Caco-2 (cell line): ENCODE measurements around the gene DDX42. TPM values are rescaled to one million over a fixed set of nuclear protein-coding genes. Genes with fewer than 3 reads are reported as not detected.

Experiments
- BruUV-seq: library from RNA; stranded (reverse); fragments of 400-500 nt; replicated peaks from 2 replicates; lab custom pipeline; 2021; lab: Mats Ljungman, UMichigan
- CTCF ChIA-PET: fragments of 300-600 bp; sonication (Branson Sonifier 250); formaldehyde crosslinking; loops from one replicate; lab custom pipeline; 2022; ENCODE audit warnings: antibody characterized with exemption; lab: Charles Lee
- POLR2A ChIA-PET: fragments of 300-600 bp; sonication (Branson Sonifier 250); formaldehyde crosslinking; loops from one replicate; lab custom pipeline; 2022; ENCODE audit warnings: antibody characterized with exemption; lab: Charles Lee
- DNase-seq, 2 experiments: peaks; one replicate each; pipeline versions ENCODE4 v3.0.0 to v3.0.0-alpha.2; 2020 to 2022
- H3K27me3 ChIP-seq: replicated peaks from 2 replicates; pipeline ENCODE4 v1.6.0; 2011; ENCODE audit warnings: low read length; ENCODE audit not compliant: control insufficient read depth, insufficient read depth
- H3K36me3 ChIP-seq: 2 replicates; pipeline ENCODE4 v1.5.1; 2011; ENCODE audit warnings: low read length; ENCODE audit not compliant: control insufficient read depth, insufficient read depth
- H3K4me1 ChIP-seq: fragments of 250-450 bp; sonication (Bioruptor Pico); 2 replicates; pipeline ENCODE4 v1.5.1; 2020; ENCODE audit warnings: mild to moderate bottlenecking
- H3K4me3 ChIP-seq: 2 replicates; pipeline ENCODE4 v1.5.1; 2011; ENCODE audit warnings: low read depth, mild to moderate bottlenecking, control low read depth, low read length
- H3K9me3 ChIP-seq: fragments of 250-450 bp; sonication (Bioruptor Pico); 2 replicates; pipeline ENCODE4 v1.5.1; 2020; ENCODE audit warnings: mild to moderate bottlenecking, moderate library complexity
- H3K27ac Mint-ChIP-seq: one replicate; pipeline ENCODE4 v1.8.0; 2022; ENCODE audit warnings: mixed read lengths; ENCODE audit not compliant: unreplicated experiment
- H3K27me3 Mint-ChIP-seq: one replicate; pipeline ENCODE4 v1.8.0; 2022; ENCODE audit warnings: mixed read lengths; ENCODE audit not compliant: insufficient read depth, unreplicated experiment
- H3K36me3 Mint-ChIP-seq: one replicate; pipeline ENCODE4 v1.8.0; 2022; ENCODE audit warnings: mild to moderate bottlenecking, mixed read lengths; ENCODE audit not compliant: insufficient read depth, unreplicated experiment
- H3K4me1 Mint-ChIP-seq: one replicate; pipeline ENCODE4 v1.8.0; 2022; ENCODE audit warnings: low read depth, mixed read lengths; ENCODE audit not compliant: unreplicated experiment
- H3K4me3 Mint-ChIP-seq: one replicate; pipeline ENCODE4 v1.8.0; 2022; ENCODE audit warnings: mild to moderate bottlenecking, moderate library complexity, mixed read lengths; ENCODE audit not compliant: unreplicated experiment
- H3K9me3 Mint-ChIP-seq: one replicate; pipeline ENCODE4 v1.8.0; 2022; ENCODE audit warnings: mixed read lengths; ENCODE audit not compliant: unreplicated experiment
- intact Hi-C: fragments of 100-400 bp; cut with micrococcal nuclease; formaldehyde crosslinking; loops from one replicate; pipeline ENCODE4 v1.10.0; 2022; ENCODE audit not compliant: unreplicated experiment
- total RNA-seq: library from RNA; stranded (reverse); gene quantifications from 2 replicates; pipeline ENCODE4 v1.2.3, GENCODE V29; 2022
- TF ChIP-seq, protein P1 (sequence below), 2 experiments: fragments of 200-600 bp in 1 of 2; IDR thresholded peaks; 1 replicate in 1 of 2; 2 replicates in 1 of 2; pipeline versions ENCODE4 v1.5.1 to v1.8.0; 2011 to 2022; ENCODE audit warnings: antibody characterized with exemption in 1 of 2, control low read depth in 1 of 2, inconsistent platforms in 1 of 2, low read depth in 1 of 2, low read length in 1 of 2, mild to moderate bottlenecking in 1 of 2, moderate library complexity in 1 of 2; ENCODE audit not compliant: insufficient read depth in 1 of 2, severe bottlenecking in 1 of 2, unreplicated experiment in 1 of 2

DDX42 gene
- total RNA-seq, 1 experiment from 2014 or later = 183 TPM

DNA sequence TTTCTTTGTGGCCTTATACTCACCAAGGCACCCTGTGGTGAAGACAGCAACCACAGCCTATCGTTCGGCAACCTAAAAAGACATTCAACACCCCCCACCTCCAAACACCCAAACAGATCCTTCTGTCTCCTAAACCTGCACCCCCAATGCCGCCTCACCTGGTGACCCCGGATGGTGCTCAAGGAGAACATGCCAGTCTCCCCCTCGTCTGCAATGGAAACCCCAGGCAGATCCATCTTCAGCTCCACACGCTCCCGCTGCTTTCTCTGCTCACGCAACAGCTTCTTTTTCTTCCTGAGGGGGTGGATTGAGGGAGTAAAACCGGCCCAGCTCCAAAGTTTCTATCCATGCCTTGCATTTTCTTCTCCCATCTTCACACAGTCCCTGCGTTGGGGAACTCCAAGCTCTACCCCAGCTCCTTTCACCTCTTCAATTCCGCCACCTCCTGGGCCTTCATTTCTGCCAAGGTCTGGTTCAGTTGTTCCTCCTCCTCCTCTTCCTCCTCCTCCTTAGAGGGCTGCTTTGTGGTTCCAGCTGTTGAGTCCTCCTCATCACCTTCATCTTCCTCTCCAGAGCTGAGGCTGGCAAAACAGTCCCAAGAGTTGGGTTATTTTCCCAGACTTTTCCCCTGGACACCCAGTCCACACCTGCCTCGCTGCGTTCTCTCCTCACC is 49.8 kb downstream of the DDX42 start:
- CTCF ChIA-PET = no interaction called here
- H3K27ac Mint-ChIP-seq = peak overlapping the region; percentile 19
- POLR2A ChIA-PET = interaction anchor here (0.7 kb wide), 1 partner anchor 11 kb away, joined by 3 read pairs; no protein-coding TSS in a partner anchor

DNA sequence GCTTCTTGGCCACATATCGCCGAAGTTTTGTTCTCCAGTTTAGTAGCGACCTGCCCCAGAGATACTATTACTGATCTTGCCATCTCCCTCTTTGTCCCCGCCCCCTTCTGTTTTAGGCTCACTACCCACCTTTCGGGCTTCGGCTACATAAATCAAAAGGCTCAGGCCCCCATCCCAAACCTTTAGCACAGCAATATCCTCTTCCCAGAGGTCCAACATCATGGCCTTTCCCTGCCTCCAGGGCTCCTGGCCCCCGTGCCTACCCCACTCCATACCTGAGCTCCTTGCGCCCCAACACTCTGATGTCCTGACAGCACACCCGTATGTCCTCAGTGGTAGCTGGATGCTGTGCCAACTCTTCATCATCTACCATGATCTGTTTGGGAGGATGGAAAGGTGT is 50.4 kb downstream of the DDX42 start:
- H3K36me3 ChIP-seq = peaks cover 5% of the 10 kb centered on the region
- TF ChIP-seq, protein P1, sequence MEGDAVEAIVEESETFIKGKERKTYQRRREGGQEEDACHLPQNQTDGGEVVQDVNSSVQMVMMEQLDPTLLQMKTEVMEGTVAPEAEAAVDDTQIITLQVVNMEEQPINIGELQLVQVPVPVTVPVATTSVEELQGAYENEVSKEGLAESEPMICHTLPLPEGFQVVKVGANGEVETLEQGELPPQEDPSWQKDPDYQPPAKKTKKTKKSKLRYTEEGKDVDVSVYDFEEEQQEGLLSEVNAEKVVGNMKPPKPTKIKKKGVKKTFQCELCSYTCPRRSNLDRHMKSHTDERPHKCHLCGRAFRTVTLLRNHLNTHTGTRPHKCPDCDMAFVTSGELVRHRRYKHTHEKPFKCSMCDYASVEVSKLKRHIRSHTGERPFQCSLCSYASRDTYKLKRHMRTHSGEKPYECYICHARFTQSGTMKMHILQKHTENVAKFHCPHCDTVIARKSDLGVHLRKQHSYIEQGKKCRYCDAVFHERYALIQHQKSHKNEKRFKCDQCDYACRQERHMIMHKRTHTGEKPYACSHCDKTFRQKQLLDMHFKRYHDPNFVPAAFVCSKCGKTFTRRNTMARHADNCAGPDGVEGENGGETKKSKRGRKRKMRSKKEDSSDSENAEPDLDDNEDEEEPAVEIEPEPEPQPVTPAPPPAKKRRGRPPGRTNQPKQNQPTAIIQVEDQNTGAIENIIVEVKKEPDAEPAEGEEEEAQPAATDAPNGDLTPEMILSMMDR (IDR thresholded peaks at IDR 0.05; ENCODE audit: insufficient read depth in 1 of 2, low read depth in 1 of 2, low read length in 1 of 2, severe bottlenecking in 1 of 2, unreplicated experiment in 1 of 2) = no peak
- Mint-ChIP-seq H3K4me3 (no peak overlapping the region), H3K27me3 (no peaks in the 10 kb centered on the region), H3K27ac (peak overlapping the region; percentile 19), H3K4me1 (peaks cover 9% of the 10 kb centered on the region), H3K36me3 (peaks cover 97% of the 10 kb centered on the region), H3K9me3 (no peaks in the 10 kb centered on the region)
- H3K4me1 ChIP-seq = peaks cover 18% of the 10 kb centered on the region
- H3K4me3 ChIP-seq = no peak overlapping the region
- intact Hi-C loops = loop anchor here (10.0 kb wide), 1 partner anchor 130 kb away; no protein-coding TSS in a partner anchor
- DNase-seq = no peak
- H3K27me3 ChIP-seq = no peaks in the 10 kb centered on the region
- CTCF ChIA-PET = no interaction called here
- POLR2A ChIA-PET = interaction anchor here (0.7 kb wide), 1 partner anchor 11 kb away, joined by 3 read pairs; no protein-coding TSS in a partner anchor
- BruUV-seq = no TSS peak
- no peaks in the 10 kb centered on the region for H3K9me3 ChIP-seq

More for the DNA sequence above, 49.8 kb downstream of the DDX42 start:
- H3K4me1 Mint-ChIP-seq = peaks cover 14% of the 10 kb centered on the region
- no peaks in the 10 kb centered on the region for H3K27me3 Mint-ChIP-seq
- intact Hi-C loops = loop anchor here (10.0 kb wide), 1 partner anchor 129 kb away; no protein-coding TSS in a partner anchor
- Histone ChIP-seq H3K9me3 (no peaks in the 10 kb centered on the region), H3K27me3 (no peaks in the 10 kb centered on the region), H3K4me1 (peaks cover 23% of the 10 kb centered on the region), H3K36me3 (peaks cover 4% of the 10 kb centered on the region), H3K4me3 (no peak overlapping the region)
- TF ChIP-seq, protein P1 (IDR thresholded peaks at IDR 0.05; ENCODE audit: insufficient read depth in 1 of 2, low read depth in 1 of 2, low read length in 1 of 2, severe bottlenecking in 1 of 2, unreplicated experiment in 1 of 2) = no peak
- H3K9me3 Mint-ChIP-seq = no peaks in the 10 kb centered on the region
- BruUV-seq = no TSS peak
- no peak for DNase-seq
- H3K36me3 Mint-ChIP-seq = peaks cover 97% of the 10 kb centered on the region
- H3K4me3 Mint-ChIP-seq = no peak overlapping the region

DNA sequence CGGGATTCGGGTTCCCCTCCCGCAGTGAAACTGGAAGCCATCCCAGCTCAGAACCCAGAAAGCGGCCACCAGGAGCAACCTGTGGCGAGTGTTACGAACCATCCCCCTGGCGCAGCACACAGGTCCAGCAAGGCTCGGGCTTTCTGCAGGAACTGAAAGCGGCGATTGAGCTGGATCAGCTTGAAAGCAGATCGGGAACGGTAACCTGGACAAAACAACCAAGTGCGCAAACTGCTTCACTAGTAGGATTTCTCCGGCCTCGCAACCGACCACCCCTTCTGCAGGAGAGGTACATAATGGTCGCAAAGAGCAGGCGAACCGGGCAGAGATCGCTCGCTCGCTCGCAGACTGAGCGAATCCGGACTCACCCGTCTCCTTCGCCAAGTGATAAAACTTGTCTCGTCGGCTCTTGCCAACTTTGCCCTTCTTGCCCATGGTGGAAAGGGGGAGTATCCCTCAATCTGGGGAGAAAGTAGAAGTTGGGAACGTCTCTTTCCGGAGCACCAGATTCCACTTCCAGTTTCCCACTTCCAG is 52.6 kb downstream of the DDX42 start:
- Mint-ChIP-seq H3K9me3 (no peaks in the 10 kb centered on the region), H3K36me3 (peaks cover 97% of the 10 kb centered on the region), H3K4me1 (peaks cover 17% of the 10 kb centered on the region), H3K27ac (peak overlapping the region; percentile 99), H3K27me3 (no peaks in the 10 kb centered on the region), H3K4me3 (peak overlapping the region; percentile 84)
- intact Hi-C loops = loop anchor here (1.0 to 10.0 kb wide), 3 partner anchors 16 to 132 kb away; partner anchors contain the start of genes CCDC47, DDX42 and SMARCD2
- Histone ChIP-seq H3K36me3 (peaks cover 10% of the 10 kb centered on the region), H3K4me3 (peak overlapping the region; percentile 83), H3K9me3 (no peaks in the 10 kb centered on the region), H3K4me1 (peaks cover 16% of the 10 kb centered on the region; the same call in 1 of the 2 replicates), H3K27me3 (no peaks in the 10 kb centered on the region)
- no peak for DNase-seq
- TSS peak; percentile 73 for BruUV-seq
- ChIA-PET POLR2A (interaction anchor here (0.6 to 1.6 kb wide), 7 partner anchors 14 to 204 kb away, joined by 3 to 17 read pairs (median 4); partner anchors contain the start of genes CCDC47, DDX42 and MAP3K3), CTCF (interaction anchor here (1.2 to 1.4 kb wide), 3 partner anchors 15 to 46 kb away, joined by 3 to 6 read pairs (median 4); no protein-coding TSS in a partner anchor)
- TF ChIP-seq, protein P1 (IDR thresholded peaks at IDR 0.05; ENCODE audit: insufficient read depth in 1 of 2, low read depth in 1 of 2, low read length in 1 of 2, severe bottlenecking in 1 of 2, unreplicated experiment in 1 of 2) = no peak
